ENCODE data around the gene SPPL3. TPM values are rescaled to one million over a fixed set of nuclear protein-coding genes. Genes with fewer than 3 reads are reported as not detected.

Gene SPPL3
- polyA plus RNA-seq, 12 donors, result 21.9 to 72.7 (median 58.4) TPM; not detected in 1

DNA sequence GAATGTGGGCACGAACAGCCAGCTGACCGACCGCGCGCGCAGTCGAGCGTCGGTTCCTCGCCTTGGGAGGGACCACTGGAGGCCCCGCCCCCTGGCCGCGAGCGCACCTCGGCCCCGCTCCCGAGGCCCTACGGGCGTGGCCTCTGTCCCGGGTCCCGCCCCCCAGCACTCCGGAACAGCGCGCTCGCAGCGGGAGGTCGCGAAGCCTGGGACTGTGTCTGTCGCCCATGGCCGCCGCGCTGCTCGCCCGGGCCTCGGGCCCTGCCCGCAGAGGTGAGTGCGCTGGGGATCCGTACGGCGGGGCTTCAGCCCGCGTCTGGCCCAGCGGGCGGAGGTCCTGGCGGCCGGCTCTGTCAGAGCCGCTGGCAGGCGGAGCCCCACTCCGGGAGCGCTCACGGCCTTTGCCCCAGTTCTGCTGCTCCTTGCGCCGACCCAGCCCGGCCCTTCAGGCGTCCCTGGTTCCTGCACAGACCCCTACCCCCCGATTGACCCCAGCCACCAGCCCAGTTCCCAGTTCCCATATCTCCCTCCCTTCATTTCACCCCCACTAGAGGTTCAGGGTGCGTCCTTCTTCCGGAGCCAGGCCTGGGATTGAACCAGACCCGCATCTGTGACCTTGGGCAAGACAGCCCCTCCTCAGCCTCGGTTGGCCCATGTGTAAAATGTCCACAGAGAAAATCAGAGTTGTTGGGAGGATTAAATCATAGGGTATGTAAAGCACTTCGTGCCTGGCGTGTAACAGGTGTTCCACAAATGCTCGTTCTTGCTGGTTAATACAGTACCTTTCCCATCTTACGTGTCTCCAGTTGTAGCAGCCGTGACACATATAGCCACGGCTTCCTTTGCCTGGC is 178.3 kb downstream of the SPPL3 start, which contains the start of gene ACADS:
Gene ACADS (plus strand): TSS at position 168 of the 851 bp plus-strand sequence. CDS start 60 bp downstream, at position 228.
- DNase-seq, result peak; percentile 88

DNA sequence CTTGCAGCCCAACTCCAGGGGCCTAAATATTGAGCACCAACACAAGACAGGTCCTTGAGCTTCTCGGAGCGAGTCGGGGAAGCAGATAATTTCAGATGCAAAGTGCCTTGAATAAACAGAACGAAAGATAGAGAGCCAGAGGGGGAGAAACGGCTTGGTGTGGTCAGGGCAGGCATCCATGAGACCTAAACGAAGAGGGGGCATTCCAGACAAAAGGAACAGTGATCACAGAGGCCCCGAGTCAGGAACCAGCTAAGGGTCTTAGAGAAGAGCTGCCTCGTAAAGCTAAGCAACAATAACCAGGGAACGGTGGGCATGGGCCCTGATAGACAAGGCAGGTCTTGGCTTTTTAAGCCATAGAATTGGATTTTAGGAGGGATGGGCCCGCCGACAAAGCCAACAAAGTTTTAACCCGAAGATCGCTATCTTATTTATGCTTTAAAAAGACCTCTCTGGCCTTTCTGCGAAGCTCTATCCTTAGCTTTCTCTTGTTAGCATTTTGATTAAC is 179.0 kb downstream of the SPPL3 start:
- no peak for DNase-seq

DNA sequence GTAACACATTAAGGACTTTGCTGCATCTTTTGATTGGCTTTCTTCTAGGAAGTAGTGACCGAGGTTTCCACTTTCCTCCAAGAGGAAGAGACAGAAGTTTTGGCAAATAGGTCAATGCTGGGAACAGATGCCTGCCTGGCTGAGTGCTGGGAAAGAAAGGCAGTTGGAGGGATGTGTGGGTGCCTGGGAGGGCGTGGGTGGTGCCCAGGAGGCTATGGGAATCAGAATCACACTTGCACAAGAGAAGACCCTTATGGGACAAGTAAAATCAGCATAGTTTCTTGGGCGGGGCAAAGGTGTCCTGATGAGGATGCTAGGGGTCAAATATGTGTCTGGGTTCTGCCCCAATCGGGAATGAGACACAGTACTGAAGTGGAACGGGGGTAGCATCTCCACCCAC is 179.4 kb downstream of the SPPL3 start:
- DNase-seq, result no peak

DNA sequence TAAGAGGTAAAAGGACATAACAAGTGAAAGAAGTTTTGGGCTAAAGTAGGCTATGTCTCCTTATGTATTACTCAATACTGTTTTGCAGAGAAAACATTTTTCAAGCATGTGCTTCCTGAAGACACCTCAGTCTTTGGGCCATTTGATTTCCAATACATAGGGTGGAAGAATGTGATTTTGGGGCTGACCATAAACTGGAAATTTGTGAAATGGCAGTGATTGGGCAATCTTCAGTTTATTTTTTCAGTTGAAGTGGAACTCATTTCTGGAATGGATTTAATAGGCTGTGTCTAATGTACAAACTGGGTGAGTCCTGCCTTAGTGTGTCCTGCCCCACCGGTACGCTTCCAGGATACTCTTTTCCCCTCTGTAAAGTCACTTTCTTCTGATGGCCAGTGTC is 181.4 kb downstream of the SPPL3 start:
- DNase-seq, result no peak

DNA sequence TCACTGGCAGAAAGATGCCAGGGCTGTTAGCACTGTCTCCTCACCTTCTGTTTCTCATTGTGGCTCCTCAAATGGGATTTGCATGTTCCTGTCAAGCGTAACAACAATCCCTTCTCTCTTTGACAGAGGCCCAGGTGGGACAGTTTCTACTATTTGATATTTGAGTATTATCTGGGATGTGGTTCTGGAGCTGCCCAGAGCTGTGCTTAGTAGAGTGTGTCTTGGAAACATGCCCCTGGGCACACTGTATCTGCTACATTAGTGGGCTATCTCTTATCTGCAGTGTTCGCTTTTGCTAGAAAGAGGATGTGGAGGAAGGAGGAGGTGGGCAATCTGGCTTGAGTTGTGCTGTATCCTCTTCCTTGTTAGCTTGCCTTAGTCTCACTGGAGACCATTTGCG is 182.3 kb downstream of the SPPL3 start:
- no peak for DNase-seq

DNA sequence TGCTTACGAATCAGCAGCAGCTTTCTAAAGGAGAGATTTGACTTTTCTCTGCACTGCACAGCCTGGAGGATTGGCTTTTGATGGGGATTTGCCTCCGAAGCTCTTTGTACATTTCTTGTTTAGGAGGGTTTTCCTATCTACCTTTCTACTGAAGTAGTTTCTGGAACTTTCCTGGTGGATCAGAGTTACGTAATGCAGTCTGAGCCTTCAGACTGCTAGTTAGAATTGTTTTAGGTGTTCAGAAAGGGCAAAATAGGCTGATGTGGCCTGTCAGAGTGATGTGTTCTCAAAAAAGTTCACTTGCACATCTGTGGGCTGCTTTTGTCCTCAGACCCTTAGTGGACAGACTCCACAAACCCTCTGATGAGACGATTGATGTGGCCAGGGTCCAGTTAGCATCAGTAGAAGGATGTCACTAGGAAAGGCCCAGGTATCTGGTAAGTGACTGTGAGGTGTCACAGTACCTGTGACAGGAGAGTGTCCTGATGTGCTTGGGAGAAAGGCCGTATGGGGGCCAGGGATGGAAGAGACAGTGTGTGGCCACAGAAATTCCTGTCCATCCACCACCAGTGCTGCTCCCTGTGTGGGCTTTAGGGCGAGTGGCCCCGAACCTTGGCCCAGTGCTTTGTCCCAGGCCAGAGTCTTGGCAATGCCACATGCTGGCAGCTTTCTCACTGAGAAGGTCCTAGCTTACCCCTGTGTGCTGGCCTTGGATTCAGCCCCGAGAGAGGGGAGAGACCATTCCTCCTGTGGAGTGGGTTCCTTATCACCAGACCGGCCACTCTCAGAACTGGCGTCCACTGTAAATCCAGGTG is 183.0 kb downstream of the SPPL3 start:
- DNase-seq, result no peak

DNA sequence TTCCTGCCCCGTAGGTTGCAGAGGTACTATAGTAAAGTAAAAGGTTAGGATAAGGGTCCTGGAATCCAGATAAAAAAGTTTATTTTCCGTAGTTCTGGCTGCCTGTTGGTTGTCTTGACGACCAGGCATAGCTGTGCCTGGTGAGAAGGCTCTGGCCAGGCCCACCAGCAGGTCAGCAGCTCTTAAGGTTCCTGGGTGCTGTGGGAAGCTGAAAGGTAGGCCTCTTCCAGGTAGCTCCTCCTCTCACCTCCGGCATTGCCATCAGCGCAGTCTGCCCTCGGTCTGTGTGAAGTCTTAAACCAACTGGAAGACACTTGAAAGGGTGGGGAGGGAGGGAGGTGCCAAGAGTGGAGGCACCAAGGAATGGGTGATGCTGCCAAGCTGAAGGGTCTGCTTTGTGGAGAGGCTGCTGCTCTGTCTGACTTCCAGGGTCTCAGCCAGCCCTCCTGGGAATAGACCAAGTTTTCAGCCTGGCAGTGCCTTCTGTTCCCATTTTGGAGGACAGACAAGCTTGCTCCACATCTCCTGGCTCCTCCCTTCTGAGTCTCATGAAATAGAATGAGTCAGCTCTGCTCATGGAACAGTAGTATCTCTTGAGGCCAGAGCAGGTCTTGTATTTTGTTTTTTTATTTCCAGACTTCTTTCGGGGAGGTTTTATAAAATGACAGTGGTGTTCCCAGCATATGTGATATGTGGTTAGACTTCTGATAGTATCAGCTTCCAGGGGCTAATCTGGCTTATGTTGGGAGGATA is 183.7 kb downstream of the SPPL3 start:
- DNase-seq, result no peak

DNA sequence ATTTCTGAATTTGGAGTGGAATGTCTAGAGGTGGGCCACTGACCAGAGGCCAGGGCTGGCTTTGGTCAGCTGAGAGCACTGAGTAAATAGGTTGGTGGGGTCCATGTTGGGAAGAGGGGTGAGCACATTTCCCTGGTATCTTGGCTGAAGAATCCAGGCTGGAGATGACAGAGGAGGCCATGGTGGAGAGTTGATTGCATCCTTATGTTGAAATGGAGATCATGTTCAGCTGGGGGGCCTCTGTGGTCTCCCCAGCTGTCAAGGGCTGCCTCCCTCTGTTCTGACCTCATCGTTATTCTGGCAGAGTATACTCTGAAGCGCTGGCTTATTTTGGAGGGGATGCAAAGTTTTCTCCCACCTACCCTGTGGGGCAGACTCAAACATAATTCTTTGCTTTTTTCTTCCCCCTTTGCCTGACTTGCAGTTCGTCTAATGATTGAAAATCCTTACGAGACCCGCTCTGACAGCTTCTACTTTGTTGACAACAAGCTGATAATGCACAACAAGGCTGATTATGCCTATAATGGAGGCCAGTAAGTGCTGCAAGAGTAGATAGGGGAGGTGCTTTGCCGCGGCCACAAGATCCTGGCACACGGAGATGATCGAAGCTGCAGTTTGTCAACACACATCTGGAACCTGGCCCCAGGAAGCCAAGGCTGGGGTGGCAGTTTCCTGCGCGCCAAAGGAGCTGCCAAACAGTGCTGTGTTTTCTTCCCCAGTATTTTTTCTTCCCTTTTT is 184.5 kb downstream of the SPPL3 start:
- no peak for DNase-seq

DNA sequence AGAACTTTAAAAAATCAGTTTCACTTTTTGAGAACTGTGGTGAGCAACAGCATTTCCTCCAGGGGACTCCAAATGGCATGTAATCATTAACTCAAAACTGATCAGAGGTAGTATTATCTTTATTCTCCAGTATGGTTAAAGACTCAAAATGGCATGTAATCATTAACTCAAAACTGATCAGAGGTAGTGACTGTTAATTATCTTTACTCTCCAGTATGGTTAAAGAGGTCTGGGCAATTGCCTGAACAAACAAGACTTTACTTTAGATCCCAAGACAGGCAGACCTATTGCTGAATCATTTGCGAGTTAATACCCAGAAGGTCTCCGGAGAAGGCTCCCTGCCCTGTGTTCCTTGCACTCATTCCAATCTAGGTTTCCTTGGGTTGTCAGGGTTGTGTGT is 185.1 kb downstream of the SPPL3 start:
- DNase-seq, result no peak

DNA sequence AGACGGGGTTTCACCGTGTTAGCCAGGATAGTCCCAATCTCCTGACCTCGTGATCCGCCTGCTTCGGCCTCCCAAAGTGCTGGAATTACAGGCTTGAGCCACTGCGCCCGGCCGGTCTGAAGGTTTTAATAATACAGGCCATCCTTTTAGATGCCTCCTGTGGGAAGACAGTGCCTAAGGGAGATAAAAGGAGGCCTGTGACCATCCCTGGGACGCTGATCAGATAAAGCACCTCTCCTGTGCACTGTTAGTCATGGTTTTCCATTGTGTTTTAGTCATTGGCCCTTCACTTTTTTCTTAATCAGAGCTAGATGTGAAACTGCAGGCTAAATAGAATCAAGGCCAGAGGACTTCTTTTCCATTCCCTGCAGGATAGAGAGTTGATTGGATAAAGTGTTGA is 186.1 kb downstream of the SPPL3 start:
- DNase-seq, result no peak

DNA sequence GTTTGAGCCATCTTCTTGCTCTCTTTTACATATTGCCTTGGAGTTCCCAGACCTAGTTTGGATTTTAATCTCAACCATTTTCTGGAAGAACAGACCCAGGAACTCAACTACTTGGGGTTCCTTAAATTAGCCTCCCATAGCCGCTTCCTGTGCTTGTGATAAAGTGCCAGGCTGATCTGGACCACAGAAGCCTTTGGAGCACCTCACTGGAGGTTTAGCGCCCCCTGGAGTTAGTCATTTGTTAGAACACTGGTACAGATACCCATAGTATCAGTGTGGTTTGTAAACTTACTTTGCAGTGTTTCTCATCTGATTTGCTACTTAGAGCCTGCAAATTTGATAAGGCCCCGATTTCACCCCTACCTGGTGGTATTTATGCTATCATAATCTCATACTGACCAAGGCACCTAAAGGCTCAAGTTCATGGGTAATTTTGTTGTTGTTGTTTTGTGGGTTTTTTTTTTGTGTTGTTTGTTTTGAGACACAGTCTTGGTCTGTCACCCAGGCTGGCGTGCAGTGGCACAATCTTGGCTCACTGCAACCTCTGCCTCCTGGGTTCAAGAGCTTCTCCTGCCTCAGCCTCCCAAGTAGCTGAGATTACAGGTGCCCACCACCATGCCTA is 190.2 kb downstream of the SPPL3 start:
- DNase-seq, result peak; percentile 80

DNA sequence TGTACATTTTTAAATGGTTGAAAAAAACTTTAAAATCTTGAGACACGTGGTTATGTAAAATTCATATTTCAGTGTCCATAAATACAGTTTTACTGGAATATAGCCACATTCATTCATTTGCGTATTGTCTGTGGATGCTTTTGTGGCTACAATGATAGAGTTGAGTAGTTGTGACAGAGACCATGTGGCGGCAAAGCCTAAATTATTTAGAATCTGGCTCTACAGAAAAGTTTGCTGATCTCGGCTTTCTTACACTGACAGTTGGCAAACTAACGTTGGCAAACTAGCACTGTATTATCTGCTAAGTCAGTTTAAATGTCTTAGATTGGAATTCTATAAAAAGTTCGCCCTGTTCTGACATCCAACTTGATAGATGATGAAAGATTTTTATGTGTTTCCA is 191.5 kb downstream of the SPPL3 start:
- no peak for DNase-seq

Other genes with a start within 250 kb of the SPPL3 start
- gene MLEC, start 217.2 kb downstream of the SPPL3 start, polyA plus RNA-seq (ENCODE audit: insufficient read length in 12 of 12), result 10 to 100 TPM in 11 of 12 donors, not detected in 1; 62.0 to 97.5 (median 82.6) TPM
- gene UNC119B, start 193.9 kb downstream of the SPPL3 start, polyA plus RNA-seq (ENCODE audit: insufficient read length in 12 of 12), result 10 to 100 TPM in 11 of 12 donors, not detected in 1; 11.0 to 21.9 (median 15.9) TPM
- 10 to 100 TPM in 11 of 12 donors, not detected in 1; 10.4 to 32.2 (median 15.1) TPM for gene ACADS, start 178.5 kb downstream of the SPPL3 start, polyA plus RNA-seq (ENCODE audit: insufficient read length in 12 of 12)
- 10 to 100 TPM in 1 of 12 donors, under 1 TPM in 3, not detected in 8; 0.10 to 11.8 (median 0.12) TPM for gene HNF1A, start 74.2 kb upstream of the SPPL3 start, polyA plus RNA-seq (ENCODE audit: insufficient read length in 12 of 12)
- gene C12orf43, start 112.1 kb upstream of the SPPL3 start, polyA plus RNA-seq (ENCODE audit: insufficient read length in 12 of 12), result 10 to 100 TPM in 11 of 12 donors, not detected in 1; 10.0 to 16.8 (median 11.7) TPM
- under 1 TPM in 4 of 12 donors, not detected in 8; 0.11 to 0.20 (median 0.17) TPM for gene OASL, start 134.9 kb upstream of the SPPL3 start, polyA plus RNA-seq (ENCODE audit: insufficient read length in 12 of 12)
- gene P2RX7, start 228.5 kb upstream of the SPPL3 start, polyA plus RNA-seq (ENCODE audit: insufficient read length in 12 of 12), result 1 to 10 TPM in 10 of 12 donors, not detected in 2; 1.0 to 6.3 (median 1.6) TPM